Uterus (tissue), 2 donors: Measurements from ENCODE around the gene NEK5.
A peak's percentile ranks its signal among the peaks of the same experiment; 100 is the strongest.

Experiments
- CTCF ChIP-seq, 4 experiments: fragments of 200-600 bp in 2 of 4; fragments of 450-650 bp in 2 of 4; sonication (generic) in 2 of 4; IDR thresholded peaks; one replicate each; pipeline ENCODE4 v1.5.1; 2016 to 2019; ENCODE audit warnings: antibody characterized with exemption in 4 of 4, mild to moderate bottlenecking in 2 of 4, moderate library complexity in 1 of 4
- POLR2A ChIP-seq, 2 donors: fragments of 450-650 bp; IDR thresholded peaks; one replicate each; pipeline ENCODE4 v1.6.1; 2016; ENCODE audit warnings: antibody characterized with exemption in 2 of 2, mild to moderate bottlenecking in 1 of 2, moderate library complexity in 1 of 2

GRCh38 chr13:52011632-52012511 is 117.0 kb downstream of the NEK5 start, which contains the start of gene ALG11:
- TF ChIP-seq CTCF (IDR thresholded peaks at IDR 0.05) (no peak), POLR2A (IDR thresholded peaks at IDR 0.05) (peak in 1 of 2 donors; percentile 42)
